SJSA1 (cell line): ENCODE measurements around the gene SLC12A9. TPM values are rescaled to one million over a fixed set of nuclear protein-coding genes. Genes with fewer than 3 reads are reported as not detected.

Source experiments
- DNase-seq, 2 experiments: peaks; one replicate each; pipeline ENCODE4 v3.0.0-alpha.2; 2015 to 2020; ENCODE audit warnings: low spot score in 2 of 2, low read depth in 1 of 2
- H3K27ac ChIP-seq: fragments of 250-450 bp; sonication (Bioruptor Pico); 2 replicates; pipeline ENCODE4 v1.5.1; 2020; ENCODE audit warnings: mild to moderate bottlenecking, moderate library complexity
- H3K27me3 ChIP-seq: fragments of 250-450 bp; sonication (Bioruptor Pico); replicated peaks from 2 replicates; pipeline ENCODE4 v1.5.1; 2020; ENCODE audit warnings: mild to moderate bottlenecking, moderate library complexity
- H3K36me3 ChIP-seq: fragments of 250-450 bp; sonication (Bioruptor Pico); 2 replicates; pipeline ENCODE4 v1.5.1; 2020; ENCODE audit warnings: mild to moderate bottlenecking
- H3K4me1 ChIP-seq: fragments of 250-450 bp; sonication (Bioruptor Pico); replicated peaks from 2 replicates; pipeline ENCODE4 v1.6.1; 2021; ENCODE audit warnings: mild to moderate bottlenecking
- H3K4me3 ChIP-seq: fragments of 250-450 bp; sonication (Bioruptor Pico); 2 replicates; pipeline ENCODE4 v1.5.1; 2020; ENCODE audit warnings: mild to moderate bottlenecking
- H3K9me3 ChIP-seq: fragments of 250-450 bp; sonication (Bioruptor Pico); replicated peaks from 2 replicates; pipeline ENCODE4 v1.5.1; 2020; ENCODE audit warnings: mild to moderate bottlenecking
- total RNA-seq: library from RNA; depleted of rRNA; stranded (reverse); fragments of >200 nt; shearing (Covaris generic); gene quantifications from 2 replicates; pipeline ENCODE4 v1.2.3, GENCODE V29; 2014

The SLC12A9 gene
- total RNA-seq, 1 experiment from 2014 or later: 15.2 TPM

DNA sequence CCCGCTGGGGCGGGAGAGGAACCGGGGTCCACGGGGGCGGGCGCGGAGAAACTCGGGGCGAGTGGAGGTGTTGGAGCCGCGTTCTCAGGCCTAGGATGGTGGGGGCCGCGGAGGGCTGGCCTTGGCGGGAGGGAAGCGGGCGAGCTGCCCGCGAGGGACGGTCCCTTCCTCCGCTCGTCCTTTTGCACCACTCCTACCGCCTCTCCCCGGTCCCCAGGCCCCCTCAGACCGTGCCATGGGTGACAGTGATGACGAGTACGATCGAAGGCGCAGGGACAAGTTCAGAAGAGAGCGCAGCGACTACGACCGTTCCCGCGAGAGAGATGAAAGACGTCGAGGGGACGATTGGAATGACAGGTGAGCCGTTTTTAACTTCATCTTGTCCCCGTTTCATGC is 22.8 kb downstream of the SLC12A9 start:
- peak overlapping the region; percentile 71 for H3K4me3 ChIP-seq
- peak in 1 of 2 experiments; percentile 41 for DNase-seq

DNA sequence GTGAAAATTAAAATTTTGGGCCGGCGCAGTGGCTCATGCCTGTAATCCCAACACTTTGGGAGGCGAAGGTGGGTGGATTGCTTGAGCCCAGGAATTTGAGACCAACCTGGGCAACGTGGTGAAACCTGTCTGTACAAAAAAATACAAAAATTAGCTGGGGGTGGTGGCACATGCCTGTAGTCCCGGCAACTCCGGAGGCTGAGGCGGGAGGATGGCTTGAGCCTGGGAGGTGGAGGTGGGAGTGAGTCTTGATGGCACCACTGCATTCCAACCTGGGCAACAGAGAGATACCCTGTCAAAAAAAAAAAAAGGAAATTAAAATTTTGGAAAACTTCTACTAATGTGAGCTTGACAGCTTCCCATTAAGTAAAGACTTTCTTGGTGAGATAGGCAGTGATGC is 25.5 kb downstream of the SLC12A9 start:
- Histone ChIP-seq H3K4me1 (peaks cover 18% of the 10 kb centered on the region), H3K27ac (no peak overlapping the region), H3K9me3 (no peaks in the 10 kb centered on the region), H3K27me3 (no peaks in the 10 kb centered on the region), H3K36me3 (peaks cover 92% of the 10 kb centered on the region), H3K4me3 (no peak overlapping the region)
- no peak for DNase-seq

More for the DNA sequence above, 22.8 kb downstream of the SLC12A9 start:
- Histone ChIP-seq H3K4me1 (peaks cover 18% of the 10 kb centered on the region), H3K27me3 (no peaks in the 10 kb centered on the region), H3K36me3 (peaks cover 93% of the 10 kb centered on the region), H3K9me3 (no peaks in the 10 kb centered on the region), H3K27ac (peak overlapping the region; percentile 85)

DNA sequence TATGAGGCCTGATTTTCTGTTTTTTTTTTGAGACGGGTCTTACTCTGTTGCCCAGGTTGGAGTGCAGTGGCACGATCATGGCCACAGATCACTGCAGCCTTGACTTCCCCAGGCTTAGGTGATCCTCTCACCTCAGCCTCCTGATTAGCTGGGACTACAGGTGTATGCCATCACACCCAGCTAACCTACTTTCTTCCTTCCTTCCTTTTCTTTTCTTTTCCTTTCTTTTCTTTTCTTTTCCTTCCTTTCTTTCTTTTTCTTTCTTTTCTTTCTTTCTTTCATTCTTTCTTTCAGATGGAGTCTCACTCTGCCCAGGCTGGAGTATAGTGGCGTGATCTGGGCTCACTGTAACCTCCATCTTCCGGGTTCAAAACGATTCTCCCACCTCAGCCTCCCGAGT is 26.2 kb downstream of the SLC12A9 start:
- no peak for DNase-seq
- Histone ChIP-seq H3K36me3 (peaks cover 92% of the 10 kb centered on the region), H3K4me3 (no peak overlapping the region)

DNA sequence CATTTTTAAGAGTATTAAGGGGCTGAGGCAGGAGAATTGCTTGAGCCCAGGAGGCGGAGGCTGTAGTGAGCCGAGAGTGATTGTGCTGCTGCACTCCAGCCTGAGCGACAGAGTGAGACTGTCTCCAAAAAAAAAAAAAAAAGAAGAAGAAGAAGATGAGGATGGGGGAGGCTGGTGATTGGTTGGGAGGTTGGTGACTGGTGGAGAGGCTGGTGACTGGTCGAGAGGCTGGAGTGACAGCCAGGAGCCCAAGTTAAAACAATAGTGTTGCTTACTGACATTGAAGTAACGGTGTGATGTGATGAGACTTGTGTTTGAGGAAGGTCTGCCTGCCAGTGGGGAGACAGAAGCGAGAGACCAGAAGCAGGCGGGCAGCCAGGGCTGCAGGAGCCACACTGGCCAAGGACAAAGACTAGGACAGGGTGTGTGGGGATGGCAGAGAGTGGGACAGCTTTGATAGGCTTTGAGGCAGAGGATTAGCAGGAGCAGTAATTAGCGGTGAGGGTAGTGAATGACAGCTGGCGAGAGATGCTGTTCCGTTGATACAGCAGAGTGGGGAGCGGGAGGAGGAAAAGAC is 27.3 kb downstream of the SLC12A9 start:
- Histone ChIP-seq H3K27me3 (no peaks in the 10 kb centered on the region), H3K27ac (no peak overlapping the region), H3K9me3 (no peaks in the 10 kb centered on the region), H3K4me1 (peaks cover 8% of the 10 kb centered on the region), H3K36me3 (peaks cover 92% of the 10 kb centered on the region), H3K4me3 (no peak overlapping the region)
- no peak for DNase-seq

More for the DNA sequence above, 26.2 kb downstream of the SLC12A9 start:
- Histone ChIP-seq H3K27ac (no peak overlapping the region), H3K27me3 (no peaks in the 10 kb centered on the region), H3K9me3 (no peaks in the 10 kb centered on the region), H3K4me1 (peaks cover 18% of the 10 kb centered on the region)

DNA sequence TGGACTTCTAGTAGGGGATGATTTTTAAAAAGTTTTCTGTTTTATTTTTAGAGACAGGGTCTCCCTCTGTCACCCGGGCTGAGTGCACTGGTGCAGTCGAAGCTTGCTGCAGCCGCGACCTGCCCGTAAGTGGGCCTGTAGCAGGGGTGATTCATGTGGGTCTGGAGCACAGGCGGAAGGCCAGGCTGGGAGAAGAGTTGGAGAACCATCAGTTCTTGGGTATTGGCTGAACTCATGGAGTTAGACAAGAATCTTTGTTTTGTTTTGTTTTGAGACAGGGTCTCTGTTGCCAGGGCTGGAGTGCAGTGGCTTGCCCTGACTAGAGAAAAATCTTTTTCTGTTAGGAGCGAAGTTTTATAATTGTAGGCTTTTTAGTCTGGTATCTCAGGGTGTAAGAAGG is 28.1 kb downstream of the SLC12A9 start:
- DNase-seq: no peak
- peaks cover 94% of the 10 kb centered on the region for H3K36me3 ChIP-seq
- H3K4me1 ChIP-seq: peaks cover 8% of the 10 kb centered on the region
- no peaks in the 10 kb centered on the region for H3K27me3 ChIP-seq
- no peak overlapping the region for H3K4me3 ChIP-seq
- no peaks in the 10 kb centered on the region for H3K9me3 ChIP-seq
- H3K27ac ChIP-seq: no peak overlapping the region

DNA sequence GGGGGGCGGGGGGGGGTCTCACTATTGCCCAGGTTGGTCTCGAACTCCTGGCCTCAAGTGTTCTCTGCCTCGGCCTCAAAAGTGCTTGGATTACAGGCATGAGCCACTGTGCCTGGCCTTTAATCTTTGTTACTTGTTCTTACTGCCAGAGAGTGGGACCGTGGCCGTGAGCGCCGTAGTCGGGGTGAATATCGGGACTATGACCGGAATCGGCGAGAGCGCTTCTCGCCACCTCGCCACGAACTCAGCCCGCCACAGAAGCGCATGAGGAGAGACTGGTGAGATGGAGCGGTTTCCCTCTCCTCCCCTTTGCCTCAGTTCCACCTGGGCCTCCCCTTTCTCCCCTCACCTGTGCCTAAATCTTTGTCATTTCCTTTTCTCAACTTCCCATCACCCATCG is 28.6 kb downstream of the SLC12A9 start:
- Histone ChIP-seq H3K36me3 (peaks cover 94% of the 10 kb centered on the region), H3K27me3 (no peaks in the 10 kb centered on the region), H3K4me3 (no peak overlapping the region), H3K9me3 (no peaks in the 10 kb centered on the region), H3K27ac (no peak overlapping the region), H3K4me1 (peaks cover 7% of the 10 kb centered on the region)
- DNase-seq: no peak

DNA sequence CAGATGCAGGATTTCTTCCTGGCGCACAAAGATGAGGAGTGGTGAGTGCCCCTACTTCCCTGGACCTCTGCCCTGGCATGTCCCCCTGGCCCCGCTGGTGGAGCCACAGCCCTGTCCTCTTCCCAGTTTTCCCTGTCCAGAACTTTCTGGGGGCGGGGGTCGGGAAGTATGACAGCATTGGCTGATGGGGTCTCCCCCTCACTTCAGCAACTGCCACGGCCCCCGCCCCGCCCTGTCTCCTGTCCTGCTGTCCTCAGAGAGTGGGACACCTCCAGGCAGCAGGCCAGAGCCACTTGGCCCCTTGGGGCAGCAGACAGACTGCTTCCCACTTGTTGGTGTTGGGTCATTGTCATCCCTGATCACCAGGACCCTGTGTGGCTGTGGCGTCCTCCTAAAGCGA is 29.7 kb downstream of the SLC12A9 start:
- H3K36me3 ChIP-seq: peaks cover 94% of the 10 kb centered on the region
- no peaks in the 10 kb centered on the region for H3K4me1 ChIP-seq
- DNase-seq: no peak
- H3K9me3 ChIP-seq: no peaks in the 10 kb centered on the region
- H3K4me3 ChIP-seq: no peak overlapping the region
- no peaks in the 10 kb centered on the region for H3K27me3 ChIP-seq
- no peak overlapping the region for H3K27ac ChIP-seq

DNA sequence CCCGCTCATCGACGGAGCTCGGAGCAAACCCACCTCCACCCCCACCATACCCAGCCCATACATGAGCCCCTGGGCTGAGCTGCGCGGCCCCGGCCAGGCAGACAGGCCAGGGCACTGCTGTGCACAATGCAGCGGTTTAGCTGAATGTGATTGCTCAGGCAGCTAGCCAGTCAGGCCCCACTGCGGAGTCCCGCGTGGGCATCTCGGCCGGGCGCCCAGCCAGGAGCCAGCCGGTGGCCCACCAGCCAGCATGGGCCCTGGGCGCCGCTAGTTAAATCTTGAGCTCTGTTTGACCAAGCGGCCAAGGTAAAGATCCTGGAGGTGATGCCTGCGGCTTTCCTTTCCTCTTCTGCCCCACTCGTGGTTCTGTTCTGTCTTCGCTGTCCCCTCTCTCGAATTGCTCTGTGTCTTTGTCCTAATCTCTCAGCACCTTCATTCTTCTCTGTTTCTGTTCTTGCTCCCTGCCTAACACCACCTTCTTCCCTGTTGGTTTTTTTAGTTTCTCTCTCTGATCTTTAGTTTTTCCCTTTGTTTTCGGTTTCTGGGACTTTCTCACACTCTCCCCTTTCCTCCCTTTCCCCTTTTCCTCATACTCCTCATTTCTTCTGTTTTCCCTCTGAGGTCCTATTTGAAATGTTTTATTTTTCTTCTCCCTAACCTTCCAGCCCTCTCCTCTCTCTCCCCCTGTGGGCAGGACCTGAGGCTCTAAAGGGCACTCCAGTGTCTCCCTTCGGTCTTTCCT is 30.4 kb downstream of the SLC12A9 start:
- Histone ChIP-seq H3K36me3 (peaks cover 96% of the 10 kb centered on the region), H3K9me3 (no peaks in the 10 kb centered on the region)
- DNase-seq: no peak

DNA sequence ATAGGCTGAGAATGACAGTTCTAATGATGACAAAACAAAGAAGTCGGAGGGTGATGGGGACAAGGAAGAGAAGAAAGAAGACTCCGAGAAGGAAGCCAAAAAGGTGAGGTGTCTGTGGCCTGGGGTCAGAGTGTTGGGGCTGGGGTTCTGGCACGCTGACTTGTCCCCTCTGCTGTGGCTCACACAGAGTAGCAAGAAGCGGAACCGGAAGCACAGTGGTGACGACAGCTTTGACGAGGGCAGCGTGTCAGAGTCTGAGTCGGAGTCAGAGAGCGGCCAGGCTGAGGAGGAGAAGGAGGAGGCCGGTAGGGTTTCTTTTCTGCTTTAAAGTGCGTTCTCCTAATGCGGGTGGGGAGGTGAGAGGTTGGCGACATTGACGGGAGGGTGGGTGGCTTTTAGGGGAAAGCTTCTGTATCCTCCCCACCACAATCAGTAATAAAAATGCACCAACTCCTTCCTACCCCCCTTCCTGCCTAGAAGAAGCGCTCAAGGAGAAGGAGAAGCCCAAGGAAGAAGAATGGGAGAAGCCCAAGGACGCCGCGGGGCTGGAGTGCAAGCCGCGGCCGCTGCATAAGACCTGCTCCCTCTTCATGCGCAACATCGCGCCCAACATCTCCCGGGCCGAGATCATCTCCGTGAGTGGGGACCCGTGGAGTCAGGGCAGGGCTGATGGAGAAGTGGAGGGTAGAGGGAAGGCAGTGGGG is 32.4 kb downstream of the SLC12A9 start:
- Histone ChIP-seq H3K27ac (no peak overlapping the region), H3K4me1 (peaks cover 15% of the 10 kb centered on the region), H3K27me3 (no peaks in the 10 kb centered on the region), H3K36me3 (peaks cover 93% of the 10 kb centered on the region), H3K9me3 (no peaks in the 10 kb centered on the region), H3K4me3 (no peak overlapping the region)
- no peak for DNase-seq

More for the DNA sequence above, 30.4 kb downstream of the SLC12A9 start:
- no peaks in the 10 kb centered on the region for H3K27me3 ChIP-seq
- H3K27ac ChIP-seq: no peak overlapping the region
- no peaks in the 10 kb centered on the region for H3K4me1 ChIP-seq
- no peak overlapping the region for H3K4me3 ChIP-seq

DNA sequence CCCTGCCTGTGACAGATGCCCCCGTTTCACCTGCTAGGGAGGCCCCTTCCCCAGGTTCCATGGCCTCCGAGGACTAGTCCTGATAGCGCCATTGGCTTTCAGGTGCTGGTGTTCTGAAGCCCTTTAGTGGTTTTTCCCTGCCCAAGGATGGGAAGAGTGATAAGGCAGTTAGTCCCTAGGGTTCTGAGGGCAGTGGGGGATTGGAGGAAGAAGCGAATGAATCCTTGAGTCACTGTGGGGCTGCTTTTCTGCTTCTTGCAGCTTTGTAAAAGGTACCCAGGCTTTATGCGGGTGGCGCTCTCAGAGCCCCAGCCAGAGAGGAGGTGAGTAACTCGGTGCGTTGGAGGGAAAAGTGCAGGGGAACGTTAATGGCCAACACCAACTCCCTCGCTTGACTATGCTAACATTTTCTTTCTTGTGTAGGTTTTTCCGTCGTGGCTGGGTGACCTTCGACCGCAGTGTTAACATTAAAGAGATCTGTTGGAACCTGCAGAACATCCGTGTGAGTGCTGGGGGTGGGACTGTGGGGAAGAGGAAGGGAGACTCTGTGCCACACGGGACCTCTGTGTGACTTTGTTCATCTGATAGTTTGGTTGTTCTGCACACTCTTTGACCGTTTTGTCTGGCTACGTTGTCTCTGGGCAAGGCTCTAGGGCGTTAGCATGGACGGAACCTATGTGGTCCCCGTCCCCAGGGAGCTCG is 33.1 kb downstream of the SLC12A9 start:
- DNase-seq: no peak
- Histone ChIP-seq H3K36me3 (peaks cover 86% of the 10 kb centered on the region), H3K27ac (no peak overlapping the region), H3K4me3 (no peak overlapping the region), H3K9me3 (no peaks in the 10 kb centered on the region), H3K4me1 (peaks cover 22% of the 10 kb centered on the region), H3K27me3 (no peaks in the 10 kb centered on the region)

DNA sequence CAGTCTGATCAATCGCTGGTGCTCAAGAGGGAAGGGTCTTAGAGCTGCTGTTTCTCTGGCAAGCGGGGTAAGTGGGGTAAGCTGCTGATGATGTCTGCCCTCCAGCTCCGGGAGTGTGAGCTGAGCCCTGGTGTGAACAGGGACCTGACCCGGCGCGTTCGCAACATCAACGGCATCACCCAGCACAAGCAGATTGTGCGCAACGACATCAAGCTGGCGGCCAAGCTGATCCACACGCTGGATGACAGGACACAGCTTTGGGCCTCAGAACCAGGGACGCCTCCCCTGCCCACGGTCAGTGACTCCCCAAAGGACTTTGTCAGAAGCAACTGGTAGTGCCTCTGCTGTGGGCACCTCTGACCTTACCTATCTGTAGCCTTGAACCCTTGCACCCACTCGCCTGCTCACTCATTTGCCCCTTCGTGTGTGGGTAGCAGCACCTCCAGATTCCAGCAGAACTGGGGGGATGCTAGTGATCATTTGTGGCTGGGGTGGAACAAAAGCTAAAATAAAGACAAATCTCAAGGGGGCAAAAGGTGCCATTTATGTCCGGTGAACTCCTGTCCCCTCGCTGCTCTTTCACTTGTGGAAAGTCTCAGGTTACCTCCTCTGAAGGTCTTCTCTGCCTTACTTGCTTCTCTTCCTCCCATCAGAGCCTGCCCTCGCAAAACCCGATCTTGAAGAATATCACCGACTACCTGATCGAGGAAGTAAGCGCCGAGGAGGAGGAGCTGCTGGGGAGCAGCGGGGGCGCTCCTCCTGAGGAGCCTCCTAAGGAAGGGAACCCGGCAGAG is 33.8 kb downstream of the SLC12A9 start:
- H3K4me1 ChIP-seq: peaks cover 29% of the 10 kb centered on the region
- peaks cover 80% of the 10 kb centered on the region for H3K36me3 ChIP-seq
- H3K27me3 ChIP-seq: no peaks in the 10 kb centered on the region

DNA sequence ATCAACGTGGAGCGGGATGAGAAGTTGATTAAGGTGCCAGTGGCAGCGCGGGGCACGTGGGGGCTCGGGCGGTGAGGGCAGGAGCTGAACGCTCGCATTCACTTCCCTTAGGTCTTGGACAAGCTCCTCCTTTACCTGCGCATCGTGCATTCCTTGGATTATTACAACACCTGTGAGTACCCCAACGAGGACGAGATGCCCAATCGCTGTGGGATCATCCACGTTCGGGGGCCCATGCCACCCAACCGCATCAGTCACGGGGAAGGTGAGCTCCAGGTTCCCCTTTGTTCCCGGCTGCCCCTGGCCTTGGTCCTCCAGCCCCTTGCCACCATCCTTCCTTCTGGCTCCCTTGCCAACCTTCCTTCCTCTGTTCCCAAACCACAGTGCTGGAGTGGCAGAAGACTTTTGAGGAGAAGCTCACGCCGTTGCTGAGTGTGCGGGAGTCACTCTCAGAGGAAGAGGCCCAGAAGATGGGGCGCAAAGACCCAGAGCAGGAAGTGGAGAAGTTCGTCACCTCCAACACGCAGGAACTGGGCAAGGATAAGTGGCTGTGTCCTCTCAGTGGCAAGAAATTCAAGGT is 34.5 kb downstream of the SLC12A9 start:
- peaks cover 73% of the 10 kb centered on the region for H3K36me3 ChIP-seq
- no peak for DNase-seq
- H3K27me3 ChIP-seq: no peaks in the 10 kb centered on the region
- no peak overlapping the region for H3K27ac ChIP-seq
- no peaks in the 10 kb centered on the region for H3K9me3 ChIP-seq
- no peak overlapping the region for H3K4me3 ChIP-seq
- H3K4me1 ChIP-seq: peaks cover 29% of the 10 kb centered on the region

More for the DNA sequence above, 33.8 kb downstream of the SLC12A9 start:
- peak in 1 of 2 experiments; percentile 42 for DNase-seq
- Histone ChIP-seq H3K27ac (no peak overlapping the region), H3K9me3 (no peaks in the 10 kb centered on the region), H3K4me3 (no peak overlapping the region)
